Neural cell (in vitro differentiated cells): ENCODE measurements around the gene UBE2I. TPM values are rescaled to one million over a fixed set of nuclear protein-coding genes. Genes with fewer than 3 reads are reported as not detected.
"Not testable (repeated sequence)": the region's sequence is repeated elsewhere in the genome, so short reads cannot be mapped to it uniquely, and the experiment has no call there.

Experiments used
- H2AFZ ChIP-seq: fragments of 200-600, 300-800 bp; sonication (generic), shearing (Covaris generic); 2 replicates; pipeline ENCODE4 v1.6.0; 2014; ENCODE audit warnings: low read depth, mild to moderate bottlenecking, antibody characterized with exemption, low read length, moderate library complexity
- H3F3A ChIP-seq: fragments of 200-600 bp; shearing (Covaris generic); 2 replicates; pipeline ENCODE4 v1.6.1; 2016; ENCODE audit warnings: mild to moderate bottlenecking, moderate library complexity, mixed read lengths, antibody characterized with exemption, low read length; ENCODE audit not compliant: insufficient read depth, poor library complexity, severe bottlenecking
- H3K27ac ChIP-seq: fragments of 200-600, 300-800 bp; sonication (generic), shearing (Covaris generic); 2 replicates; pipeline ENCODE4 v1.5.1; 2014; ENCODE audit warnings: mild to moderate bottlenecking, low read length, moderate library complexity
- H3K27me3 ChIP-seq: fragments of 300-800, 200-600 bp; sonication (generic), shearing (Covaris generic); 2 replicates; pipeline ENCODE4 v1.6.0; 2014; ENCODE audit warnings: mild to moderate bottlenecking, low read depth, low read length, moderate library complexity; ENCODE audit not compliant: insufficient read depth
- H3K36me3 ChIP-seq: fragments of 300-800, 200-600 bp; sonication (generic), shearing (Covaris generic); 2 replicates; pipeline ENCODE4 v1.5.1; 2014; ENCODE audit warnings: mild to moderate bottlenecking, antibody characterized with exemption, low read length, moderate library complexity; ENCODE audit not compliant: insufficient read depth
- H3K4me2 ChIP-seq: fragments of 300-800, 200-600 bp; sonication (generic), shearing (Covaris generic); 2 replicates; pipeline ENCODE4 v1.6.0; 2014; ENCODE audit warnings: mild to moderate bottlenecking, low read length
- H3K4me3 ChIP-seq: fragments of 300-800, 200-600 bp; sonication (generic), shearing (Covaris generic); 2 replicates; pipeline ENCODE4 v1.5.1; 2014; ENCODE audit warnings: mild to moderate bottlenecking, low read length, moderate library complexity
- H3K79me2 ChIP-seq: fragments of 200-600 bp; shearing (Covaris generic); replicated peaks from 2 replicates; pipeline ENCODE4 v1.6.0; 2014; ENCODE audit warnings: mild to moderate bottlenecking, low read length, moderate library complexity; ENCODE audit not compliant: insufficient read depth
- H3K9ac ChIP-seq: fragments of 300-800, 200-600 bp; sonication (generic), shearing (Covaris generic); 2 replicates; pipeline ENCODE4 v1.6.1; 2016; ENCODE audit warnings: mild to moderate bottlenecking, low read length, mixed read lengths
- H3K9me2 ChIP-seq: fragments of 200-600 bp; shearing (Covaris generic); 2 replicates; pipeline ENCODE4 v1.6.1; 2016; ENCODE audit warnings: mild to moderate bottlenecking, low read length, mixed read lengths; ENCODE audit not compliant: insufficient read depth
- H3K9me3 ChIP-seq: fragments of 200-600, 300-800 bp; sonication (generic), shearing (Covaris generic); 2 replicates; pipeline ENCODE4 v1.6.1; 2016; ENCODE audit warnings: mild to moderate bottlenecking, mixed run types, low read length, moderate library complexity, mixed read lengths
- H4K20me1 ChIP-seq: fragments of 200-600 bp; shearing (Covaris generic); 2 replicates; pipeline ENCODE4 v1.6.1; 2016; ENCODE audit warnings: mild to moderate bottlenecking, mixed run types; ENCODE audit not compliant: insufficient read depth
- EP300 ChIP-seq: fragments of 450-650 bp; conservative IDR thresholded peaks from 2 replicates; pipeline ENCODE4 v1.6.1; 2014; ENCODE audit warnings: antibody characterized with exemption, mild to moderate bottlenecking, moderate library complexity; ENCODE audit not compliant: poor library complexity, severe bottlenecking
- MXI1 ChIP-seq: fragments of 450-650 bp; conservative IDR thresholded peaks from 2 replicates; pipeline ENCODE4 v1.6.1; 2014; ENCODE audit warnings: antibody characterized with exemption, mild to moderate bottlenecking; ENCODE audit not compliant: poor library complexity, severe bottlenecking
- POLR2AphosphoS5 ChIP-seq: IDR thresholded peaks from 2 replicates; pipeline ENCODE4 v1.6.1; 2012
- RAD21 ChIP-seq: fragments of 450-650 bp; conservative IDR thresholded peaks from 2 replicates; pipeline ENCODE4 v1.6.1; 2014; ENCODE audit warnings: antibody characterized with exemption, mild to moderate bottlenecking, moderate library complexity
- SMC3 ChIP-seq: fragments of 450-650 bp; conservative IDR thresholded peaks from 2 replicates; pipeline ENCODE4 v1.6.1; 2014; ENCODE audit warnings: antibody characterized with exemption, mild to moderate bottlenecking, moderate library complexity; ENCODE audit not compliant: poor library complexity
- TAF1 ChIP-seq: IDR thresholded peaks from 2 replicates; pipeline ENCODE4 v1.6.1; 2012; ENCODE audit warnings: low read depth
- polyA plus RNA-seq: library from polyadenylated mRNA; depleted of rRNA; stranded (reverse); fragments of >200 nt; gene quantifications from 2 replicates; pipeline ENCODE4 v1.2.3, GENCODE V29; 2014
- TF ChIP-seq, protein P1 (sequence below): IDR thresholded peaks from 2 replicates; pipeline ENCODE4 v1.6.1; 2012; ENCODE audit warnings: borderline replicate concordance

The UBE2I gene
- polyA plus RNA-seq, 1 donor from 2014 or later = 111 TPM

DNA sequence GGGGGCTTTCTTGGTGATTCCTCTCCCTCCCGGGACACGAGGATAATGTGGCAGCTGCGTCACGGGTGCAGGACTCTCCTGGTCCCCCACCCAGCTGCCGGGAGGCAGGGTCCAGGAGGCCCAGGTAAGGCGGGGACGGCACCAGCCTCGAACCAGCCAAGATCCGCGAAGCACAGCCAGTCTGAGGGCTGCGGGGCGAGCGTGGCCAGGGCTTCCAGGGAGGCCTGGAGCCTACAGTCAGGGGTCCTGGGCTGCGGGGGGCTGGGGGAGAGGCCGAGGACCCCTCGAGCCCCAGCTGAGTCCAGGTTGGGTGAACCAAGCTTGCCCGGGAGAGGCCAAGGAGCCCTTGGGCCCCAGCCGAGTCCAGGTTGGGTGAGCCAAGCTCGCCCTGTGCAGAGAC, 43.6 kb upstream of the UBE2I start:
- Histone ChIP-seq H3K9me3 (no peaks in the 10 kb centered on the region), H3K4me2 (no peak overlapping the region), H2AFZ (no peak overlapping the region), H3K9ac (no peak overlapping the region), H3K9me2 (no peaks in the 10 kb centered on the region), H3F3A (no peaks in the 10 kb centered on the region), H4K20me1 (no peaks in the 10 kb centered on the region), H3K4me3 (no peak overlapping the region), H3K36me3 (no peaks in the 10 kb centered on the region), H3K27me3 (no peaks in the 10 kb centered on the region), H3K27ac (no peak overlapping the region), H3K79me2 (no peaks in the 10 kb centered on the region)
- TF ChIP-seq SMC3 (no peak), POLR2AphosphoS5 (no peak), EP300 (no peak), TAF1 (no peak), MXI1 (no peak)
- TF ChIP-seq, protein P1, sequence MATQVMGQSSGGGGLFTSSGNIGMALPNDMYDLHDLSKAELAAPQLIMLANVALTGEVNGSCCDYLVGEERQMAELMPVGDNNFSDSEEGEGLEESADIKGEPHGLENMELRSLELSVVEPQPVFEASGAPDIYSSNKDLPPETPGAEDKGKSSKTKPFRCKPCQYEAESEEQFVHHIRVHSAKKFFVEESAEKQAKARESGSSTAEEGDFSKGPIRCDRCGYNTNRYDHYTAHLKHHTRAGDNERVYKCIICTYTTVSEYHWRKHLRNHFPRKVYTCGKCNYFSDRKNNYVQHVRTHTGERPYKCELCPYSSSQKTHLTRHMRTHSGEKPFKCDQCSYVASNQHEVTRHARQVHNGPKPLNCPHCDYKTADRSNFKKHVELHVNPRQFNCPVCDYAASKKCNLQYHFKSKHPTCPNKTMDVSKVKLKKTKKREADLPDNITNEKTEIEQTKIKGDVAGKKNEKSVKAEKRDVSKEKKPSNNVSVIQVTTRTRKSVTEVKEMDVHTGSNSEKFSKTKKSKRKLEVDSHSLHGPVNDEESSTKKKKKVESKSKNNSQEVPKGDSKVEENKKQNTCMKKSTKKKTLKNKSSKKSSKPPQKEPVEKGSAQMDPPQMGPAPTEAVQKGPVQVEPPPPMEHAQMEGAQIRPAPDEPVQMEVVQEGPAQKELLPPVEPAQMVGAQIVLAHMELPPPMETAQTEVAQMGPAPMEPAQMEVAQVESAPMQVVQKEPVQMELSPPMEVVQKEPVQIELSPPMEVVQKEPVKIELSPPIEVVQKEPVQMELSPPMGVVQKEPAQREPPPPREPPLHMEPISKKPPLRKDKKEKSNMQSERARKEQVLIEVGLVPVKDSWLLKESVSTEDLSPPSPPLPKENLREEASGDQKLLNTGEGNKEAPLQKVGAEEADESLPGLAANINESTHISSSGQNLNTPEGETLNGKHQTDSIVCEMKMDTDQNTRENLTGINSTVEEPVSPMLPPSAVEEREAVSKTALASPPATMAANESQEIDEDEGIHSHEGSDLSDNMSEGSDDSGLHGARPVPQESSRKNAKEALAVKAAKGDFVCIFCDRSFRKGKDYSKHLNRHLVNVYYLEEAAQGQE = no peak

- not testable (repeated sequence) for H3K9me2 ChIP-seq, H3K4me3 ChIP-seq, H3K9ac ChIP-seq, H3K27ac ChIP-seq, H3K9me3 ChIP-seq, H3K27me3 ChIP-seq, H4K20me1 ChIP-seq, H3K4me2 ChIP-seq, H2AFZ ChIP-seq, H3F3A ChIP-seq, H3K36me3 ChIP-seq, H3K79me2 ChIP-seq
Measured at GRCh38 chr16:1269418-1269817, 40.0 kb upstream of the UBE2I start.

- Histone ChIP-seq H3K4me3 (no peak overlapping the region), H4K20me1 (no peaks in the 10 kb centered on the region), H2AFZ (no peak overlapping the region), H3K4me2 (no peak overlapping the region), H3K9ac (no peak overlapping the region), H3K27ac (no peak overlapping the region), H3K9me2 (no peaks in the 10 kb centered on the region), H3K36me3 (no peaks in the 10 kb centered on the region), H3K79me2 (no peaks in the 10 kb centered on the region), H3K27me3 (no peaks in the 10 kb centered on the region), H3K9me3 (no peaks in the 10 kb centered on the region), H3F3A (no peaks in the 10 kb centered on the region)
- TF ChIP-seq MXI1 = no peak
- TF ChIP-seq RAD21 = no peak
Measured at GRCh38 chr16:1271380-1271723, 38.1 kb upstream of the UBE2I start.

DNA sequence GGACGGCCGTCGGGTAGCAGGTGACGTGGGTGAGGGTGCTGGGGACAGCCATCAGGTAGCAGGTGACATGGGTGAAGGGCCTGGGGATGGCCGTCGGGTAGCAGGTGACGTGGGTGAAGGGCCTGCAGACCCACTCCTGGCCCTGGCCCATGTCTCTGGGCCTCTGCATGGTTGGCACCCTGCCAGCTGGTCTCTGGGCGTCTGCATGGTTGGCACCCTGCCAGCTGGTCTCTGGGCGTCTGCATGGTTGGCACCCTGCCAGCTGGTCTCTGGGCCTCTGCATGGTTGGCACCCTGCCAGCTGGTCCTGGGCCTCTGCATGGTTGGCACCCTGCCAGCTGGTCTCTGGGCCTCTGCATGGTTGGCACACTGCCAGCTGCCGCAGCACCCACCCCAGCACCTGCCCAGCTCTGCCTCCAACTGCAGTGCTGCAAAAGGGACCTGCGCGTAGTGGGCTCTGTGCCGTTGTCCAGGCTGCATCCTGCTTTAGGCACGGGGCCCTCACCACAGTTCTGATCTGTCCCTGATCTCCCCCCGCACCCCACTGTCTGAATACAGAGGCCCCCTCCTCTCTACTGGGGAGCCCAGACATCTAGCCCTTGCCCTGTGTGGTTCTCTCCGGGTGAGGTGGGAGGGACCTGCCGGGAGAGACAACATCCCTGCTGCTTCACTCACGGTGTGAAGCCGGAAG, 37.6 kb upstream of the UBE2I start:
- H3K4me3 ChIP-seq, H3K27me3 ChIP-seq, H3K9me3 ChIP-seq, H3K27ac ChIP-seq, H3F3A ChIP-seq, H3K9ac ChIP-seq, H3K79me2 ChIP-seq, H3K9me2 ChIP-seq, H4K20me1 ChIP-seq, H3K36me3 ChIP-seq, H2AFZ ChIP-seq, H3K4me2 ChIP-seq: not testable (repeated sequence)
